Measurements from ENCODE around the gene ARHGEF16.

ARHGEF16 gene

GRCh38 chr1:3503525-3503886 lies 49.0 kb downstream of the ARHGEF16 start:
- TF ChIP-seq Cebpa-rat (IDR thresholded peaks at IDR 0.05), result no peak
- H3K4me2 ChIP-seq, result peak overlapping the region in 2 of 11 experiments; percentile 51 to 61; a peak in 3 of 22 replicates
- no peak overlapping the region for H3K9ac ChIP-seq
- H3K4me1 ChIP-seq, result peaks cover 17 to 48% (median 28%) of the 10 kb centered on the region in 10 experiments
- H3K36me3 ChIP-seq, result peaks cover 0 to 63% (median 5%) of the 10 kb centered on the region in 11 experiments; a peak in 9 of 22 replicates
- no peaks in the 10 kb centered on the region for H3K27me3 ChIP-seq
- no peak overlapping the region for H3K4me3 ChIP-seq
- no peaks in the 10 kb centered on the region for H3K9me3 ChIP-seq (replicated peaks in 1 of 11)
- H4K20me1 ChIP-seq, result peaks cover 0 to 100% (median 90%) of the 10 kb centered on the region in 11 experiments; a peak in 18 of 22 replicates
- no peak overlapping the region for H3K27ac ChIP-seq

- peak overlapping the region in 3 of 11 experiments; percentile 18 to 61 (median 51); a peak in 5 of 22 replicates for H3K4me2 ChIP-seq
- H3K27me3 ChIP-seq, result no peaks in the 10 kb centered on the region
- no peak overlapping the region; a peak in 2 of 22 replicates for H3K27ac ChIP-seq
- no peak overlapping the region for H3K4me3 ChIP-seq
- peaks cover 10 to 40% (median 21%) of the 10 kb centered on the region in 10 experiments; a peak in 19 of 20 replicates for H3K4me1 ChIP-seq
- peaks cover 0 to 100% (median 89%) of the 10 kb centered on the region in 11 experiments; a peak in 18 of 22 replicates for H4K20me1 ChIP-seq
- H3K9ac ChIP-seq, result no peak overlapping the region
- H3K9me3 ChIP-seq (replicated peaks in 1 of 11), result no peaks in the 10 kb centered on the region
- TF ChIP-seq Cebpa-rat (IDR thresholded peaks at IDR 0.05), result no peak
- H3K36me3 ChIP-seq, result peaks cover 0 to 65% (median 8%) of the 10 kb centered on the region in 11 experiments; a peak in 9 of 22 replicates
Measured at GRCh38 chr1:3504151-3504821, 49.8 kb downstream of the ARHGEF16 start.

DNA sequence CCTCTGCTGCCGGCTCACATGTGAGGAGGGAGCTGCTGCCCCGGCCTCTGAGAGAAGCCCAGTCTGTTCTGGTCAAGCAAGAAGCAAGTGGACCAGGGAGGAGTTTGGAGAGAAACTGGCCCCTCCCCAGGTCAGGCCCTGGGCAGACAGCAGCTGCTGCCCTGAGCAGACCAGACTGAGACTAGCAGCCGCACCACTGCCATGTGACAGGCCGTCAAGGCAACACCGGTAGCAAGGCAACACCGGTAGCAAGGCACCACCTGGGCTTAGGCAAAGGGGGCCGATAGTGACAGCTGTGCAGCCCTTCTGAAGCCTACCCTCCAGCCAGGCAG lies 50.3 kb downstream of the ARHGEF16 start:
- TF ChIP-seq Cebpa-rat (IDR thresholded peaks at IDR 0.05), result no peak
- Histone ChIP-seq H3K27ac (no peak overlapping the region; a peak in 2 of 22 replicates), H3K4me1 (peaks cover 10 to 36% (median 20%) of the 10 kb centered on the region in 10 experiments; a peak in 19 of 20 replicates), H4K20me1 (peaks cover 0 to 100% (median 85%) of the 10 kb centered on the region in 11 experiments; a peak in 20 of 22 replicates), H3K4me2 (peak overlapping the region in 2 of 11 experiments; percentile 51 to 61; a peak in 4 of 22 replicates), H3K36me3 (peaks cover 0 to 60% (median 8%) of the 10 kb centered on the region in 11 experiments; a peak in 9 of 22 replicates), H3K9ac (no peak overlapping the region), H3K4me3 (no peak overlapping the region), H3K27me3 (no peaks in the 10 kb centered on the region), H3K9me3 (replicated peaks in 1 of 11) (no peaks in the 10 kb centered on the region)

- peaks cover 10 to 36% (median 20%) of the 10 kb centered on the region in 10 experiments; a peak in 19 of 20 replicates for H3K4me1 ChIP-seq
- H4K20me1 ChIP-seq, result peaks cover 0 to 100% (median 85%) of the 10 kb centered on the region in 11 experiments; a peak in 20 of 22 replicates
- H3K36me3 ChIP-seq, result peaks cover 0 to 56% (median 8%) of the 10 kb centered on the region in 11 experiments; a peak in 9 of 22 replicates
- no peak overlapping the region for H3K9ac ChIP-seq
- no peak for TF ChIP-seq Cebpa-rat (IDR thresholded peaks at IDR 0.05)
- H3K4me2 ChIP-seq, result peak overlapping the region in 1 of 11 experiments; percentile 61; a peak in 2 of 22 replicates
- H3K4me3 ChIP-seq, result no peak overlapping the region
- no peaks in the 10 kb centered on the region for H3K9me3 ChIP-seq (replicated peaks in 1 of 11)
- no peak overlapping the region for H3K27ac ChIP-seq
- no peaks in the 10 kb centered on the region for H3K27me3 ChIP-seq
Measured at GRCh38 chr1:3505161-3505560, 50.7 kb downstream of the ARHGEF16 start.

GRCh38 chr1:3506041-3506440 lies 51.6 kb downstream of the ARHGEF16 start:
- H3K4me2 ChIP-seq, result no peak overlapping the region
- H3K9ac ChIP-seq, result no peak overlapping the region
- no peaks in the 10 kb centered on the region for H3K9me3 ChIP-seq (replicated peaks in 1 of 11)
- H3K36me3 ChIP-seq, result peaks cover 0 to 48% (median 8%) of the 10 kb centered on the region in 11 experiments; a peak in 9 of 22 replicates
- no peak overlapping the region for H3K27ac ChIP-seq
- H3K4me3 ChIP-seq, result no peak overlapping the region
- no peaks in the 10 kb centered on the region for H3K27me3 ChIP-seq
- no peak for TF ChIP-seq Cebpa-rat (IDR thresholded peaks at IDR 0.05)
- H3K4me1 ChIP-seq, result peaks cover 16 to 36% (median 27%) of the 10 kb centered on the region in 10 experiments; a peak in 19 of 20 replicates
- peaks cover 0 to 100% (median 85%) of the 10 kb centered on the region in 11 experiments; a peak in 20 of 22 replicates for H4K20me1 ChIP-seq

GRCh38 chr1:3506943-3507342 lies 52.5 kb downstream of the ARHGEF16 start:
- Histone ChIP-seq H3K9me3 (replicated peaks in 1 of 11) (no peaks in the 10 kb centered on the region), H3K4me2 (no peak overlapping the region), H3K4me3 (no peak overlapping the region), H3K4me1 (peaks cover 15 to 36% (median 25%) of the 10 kb centered on the region in 10 experiments; a peak in 19 of 20 replicates), H3K9ac (no peak overlapping the region), H3K27me3 (no peaks in the 10 kb centered on the region), H3K27ac (no peak overlapping the region), H3K36me3 (peaks cover 0 to 56% (median 8%) of the 10 kb centered on the region in 11 experiments; a peak in 9 of 22 replicates), H4K20me1 (peaks cover 0 to 100% (median 85%) of the 10 kb centered on the region in 11 experiments; a peak in 20 of 22 replicates)
- TF ChIP-seq Cebpa-rat (IDR thresholded peaks at IDR 0.05), result no peak

DNA sequence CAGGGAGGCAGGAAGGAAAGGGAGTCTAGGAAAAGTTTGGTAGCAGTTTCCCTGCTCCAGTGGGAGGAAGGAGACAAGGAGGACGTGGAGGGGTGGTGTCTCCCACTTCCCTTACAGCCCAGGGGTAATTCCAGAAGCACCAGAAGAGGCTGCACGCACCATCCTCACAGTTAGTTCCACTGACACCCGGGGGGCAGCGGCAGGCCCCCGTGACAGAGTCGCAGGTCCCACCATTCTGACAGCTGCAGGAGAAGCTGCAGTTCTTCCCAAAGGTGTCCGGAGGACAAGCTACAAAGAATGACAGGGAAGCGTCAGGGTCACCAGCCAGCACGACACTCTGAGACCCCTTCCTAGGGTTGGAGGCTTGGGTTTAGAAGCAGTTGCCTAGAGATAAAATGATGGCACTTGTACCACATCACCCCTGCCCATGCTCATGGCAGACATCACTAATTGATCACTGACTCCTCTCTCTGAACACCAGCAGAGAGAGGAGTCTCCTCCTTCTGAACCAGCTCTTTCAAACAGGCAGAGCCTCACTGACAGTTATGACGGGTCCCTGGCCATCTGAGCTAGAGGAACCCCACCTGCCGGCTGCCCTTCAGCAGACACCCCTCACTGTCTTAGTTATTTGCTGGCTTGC lies 53.3 kb downstream of the ARHGEF16 start:
- no peak overlapping the region for H3K4me3 ChIP-seq
- H3K27ac ChIP-seq, result no peak overlapping the region
- TF ChIP-seq Cebpa-rat (IDR thresholded peaks at IDR 0.05), result no peak
- H4K20me1 ChIP-seq, result peaks cover 0 to 100% (median 84%) of the 10 kb centered on the region in 11 experiments; a peak in 20 of 22 replicates
- H3K9me3 ChIP-seq (replicated peaks in 1 of 11), result peaks cover 0 to 5% (median 2%) of the 10 kb centered on the region in 11 experiments; a peak in 5 of 22 replicates
- H3K27me3 ChIP-seq, result no peaks in the 10 kb centered on the region
- H3K4me2 ChIP-seq, result no peak overlapping the region
- H3K4me1 ChIP-seq, result peaks cover 12 to 36% (median 25%) of the 10 kb centered on the region in 10 experiments; a peak in 18 of 20 replicates
- no peak overlapping the region for H3K9ac ChIP-seq
- H3K36me3 ChIP-seq, result peaks cover 0 to 64% (median 12%) of the 10 kb centered on the region in 11 experiments; a peak in 13 of 22 replicates

GRCh38 chr1:3508757-3509415 lies 54.4 kb downstream of the ARHGEF16 start:
- Histone ChIP-seq H4K20me1 (peaks cover 0 to 91% (median 76%) of the 10 kb centered on the region in 11 experiments; a peak in 20 of 22 replicates), H3K27ac (no peak overlapping the region), H3K4me2 (no peak overlapping the region), H3K9ac (no peak overlapping the region), H3K4me3 (no peak overlapping the region), H3K9me3 (replicated peaks in 1 of 11) (peaks cover 0 to 8% (median 4%) of the 10 kb centered on the region in 11 experiments; a peak in 6 of 22 replicates), H3K4me1 (peaks cover 9 to 44% (median 26%) of the 10 kb centered on the region in 10 experiments; a peak in 19 of 20 replicates), H3K36me3 (peaks cover 0 to 74% (median 12%) of the 10 kb centered on the region in 11 experiments; a peak in 14 of 22 replicates), H3K27me3 (no peaks in the 10 kb centered on the region)
- TF ChIP-seq Cebpa-rat (IDR thresholded peaks at IDR 0.05), result no peak

Data from BLaER1 treated with 17β-estradiol and CSF1 and Interleukin-3, amounts not matched to agents 10 nM and 100 nM (cell line).